Peyer's patch (tissue), 4 donors: Measurements from ENCODE around the gene CCDC117.

ENCODE experiments used
- POLR2A ChIP-seq, 2 donors: fragments of 450-650 bp; IDR thresholded peaks; one replicate each; pipeline ENCODE4 v1.5.1; 2017; ENCODE audit warnings: antibody characterized with exemption in 2 of 2, mild to moderate bottlenecking in 2 of 2, moderate library complexity in 2 of 2
- TF ChIP-seq, protein P1 (sequence below), 6 experiments: fragments of 450-650 bp in 4 of 6; fragments of 200-600 bp in 2 of 6; sonication (generic) in 1 of 6; IDR thresholded peaks; one replicate each; pipeline ENCODE4 v1.5.1; 2017 to 2019; ENCODE audit warnings: antibody characterized with exemption in 6 of 6, mild to moderate bottlenecking in 3 of 6, moderate library complexity in 1 of 6

DNA sequence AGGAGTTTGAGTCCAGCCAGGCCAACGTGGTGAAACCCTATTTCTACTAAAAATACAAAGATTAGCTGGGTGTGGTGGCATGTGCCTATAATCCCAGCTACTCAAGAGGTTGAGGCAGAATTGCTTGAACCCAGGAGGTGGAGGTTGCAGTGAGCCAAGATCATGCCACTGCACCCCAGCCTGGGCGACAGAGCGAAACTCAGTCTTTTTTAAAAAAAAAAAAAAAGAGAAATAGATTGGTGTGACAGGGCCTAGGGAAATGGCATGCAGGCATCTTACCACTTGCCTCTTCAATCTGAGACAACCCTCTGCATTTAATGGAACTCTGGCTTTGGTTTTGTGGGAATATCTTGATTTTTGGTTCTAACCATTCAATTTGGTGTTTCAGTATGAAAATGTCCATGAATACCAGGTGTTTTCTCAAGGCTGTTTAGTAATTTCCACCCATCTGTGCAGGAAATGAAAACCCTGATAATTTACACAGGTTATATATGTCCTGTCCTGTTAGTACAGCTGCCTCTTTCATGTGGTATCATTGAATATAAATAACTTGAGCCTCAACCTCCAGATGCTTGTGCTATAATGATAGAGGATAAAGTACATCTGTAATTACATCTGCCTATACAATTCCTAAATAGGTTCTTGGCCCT, 19.5 kb downstream of the CCDC117 start:
- TF ChIP-seq, protein P1, sequence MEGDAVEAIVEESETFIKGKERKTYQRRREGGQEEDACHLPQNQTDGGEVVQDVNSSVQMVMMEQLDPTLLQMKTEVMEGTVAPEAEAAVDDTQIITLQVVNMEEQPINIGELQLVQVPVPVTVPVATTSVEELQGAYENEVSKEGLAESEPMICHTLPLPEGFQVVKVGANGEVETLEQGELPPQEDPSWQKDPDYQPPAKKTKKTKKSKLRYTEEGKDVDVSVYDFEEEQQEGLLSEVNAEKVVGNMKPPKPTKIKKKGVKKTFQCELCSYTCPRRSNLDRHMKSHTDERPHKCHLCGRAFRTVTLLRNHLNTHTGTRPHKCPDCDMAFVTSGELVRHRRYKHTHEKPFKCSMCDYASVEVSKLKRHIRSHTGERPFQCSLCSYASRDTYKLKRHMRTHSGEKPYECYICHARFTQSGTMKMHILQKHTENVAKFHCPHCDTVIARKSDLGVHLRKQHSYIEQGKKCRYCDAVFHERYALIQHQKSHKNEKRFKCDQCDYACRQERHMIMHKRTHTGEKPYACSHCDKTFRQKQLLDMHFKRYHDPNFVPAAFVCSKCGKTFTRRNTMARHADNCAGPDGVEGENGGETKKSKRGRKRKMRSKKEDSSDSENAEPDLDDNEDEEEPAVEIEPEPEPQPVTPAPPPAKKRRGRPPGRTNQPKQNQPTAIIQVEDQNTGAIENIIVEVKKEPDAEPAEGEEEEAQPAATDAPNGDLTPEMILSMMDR (IDR thresholded peaks at IDR 0.05), result no peak
- no peak for TF ChIP-seq POLR2A (IDR thresholded peaks at IDR 0.05)
